Naive thymus-derived CD8-positive, alpha-beta T cell (primary cell): ENCODE data around the gene FAM120C. TPM values are rescaled to one million over a fixed set of nuclear protein-coding genes. Genes with fewer than 3 reads are reported as not detected.
A peak's percentile ranks its signal among the peaks of the same experiment; 100 is the strongest.

Experiments used
- ATAC-seq, 2 donors: fragments of 150-1000 bp; cut with Tn5 transposase in 1 of 2; sonication (Bioruptor Pico), chemical (Tn5 transposase) in 1 of 2; 1 replicate in 1 of 2; 2 replicates in 1 of 2; pipeline ENCODE4 v1.10.0; 2021; ENCODE audit warnings: mild to moderate bottlenecking in 2 of 2, moderate library complexity in 2 of 2
- POLR2A ChIA-PET: fragments of 350-600 bp; sonication (Branson Sonifier 250); formaldehyde crosslinking; loops from one replicate; lab custom pipeline; 2021; ENCODE audit warnings: antibody characterized with exemption; lab: Charles Lee
- DNase-seq, 10 donors: peaks; one replicate each; pipeline versions ENCODE4 v3.0.0 to v3.0.0-alpha.2; 2020 to 2022
- H3K27ac Mint-ChIP-seq, 10 donors: one replicate each; pipeline ENCODE4 v1.8.0; 2020 to 2022; ENCODE audit warnings: mild to moderate bottlenecking in 10 of 10, mixed read lengths in 10 of 10, moderate library complexity in 4 of 10, inconsistent platforms in 1 of 10
- H3K27me3 Mint-ChIP-seq, 5 donors: one replicate each; pipeline ENCODE4 v1.8.0; 2021 to 2022; ENCODE audit warnings: mixed read lengths in 5 of 5
- H3K36me3 Mint-ChIP-seq, 3 donors: one replicate each; pipeline ENCODE4 v1.8.0; 2020 to 2022; ENCODE audit warnings: mixed read lengths in 3 of 3, mild to moderate bottlenecking in 2 of 3, inconsistent platforms in 1 of 3
- H3K4me1 Mint-ChIP-seq, 4 donors: one replicate each; pipeline ENCODE4 v1.8.0; 2021 to 2022; ENCODE audit warnings: mixed read lengths in 4 of 4
- H3K4me3 Mint-ChIP-seq, 10 donors: one replicate each; pipeline ENCODE4 v1.8.0; 2020 to 2022; ENCODE audit warnings: mild to moderate bottlenecking in 10 of 10, mixed read lengths in 10 of 10, moderate library complexity in 6 of 10, inconsistent platforms in 1 of 10
- H3K9me3 Mint-ChIP-seq, 9 donors: one replicate each; pipeline ENCODE4 v1.8.0; 2020 to 2022; ENCODE audit warnings: mixed read lengths in 9 of 9, mild to moderate bottlenecking in 3 of 9, inconsistent platforms in 1 of 9, moderate library complexity in 1 of 9
- polyA plus RNA-seq, 3 donors: library from polyadenylated mRNA; unstranded; fragments of 300-500 nt; fragmentation: Illumina TruSeq; gene quantifications; one replicate each; pipeline ENCODE4 v1.2.3, GENCODE V29; 2021
- total RNA-seq, 8 experiments: library from RNA in 2 of 8; stranded (reverse) in 2 of 8; gene quantifications; one replicate each; pipeline ENCODE4 v1.2.3 and lab custom pipeline; 2021 to 2026

Gene FAM120C
- total and polyA plus RNA-seq, 5 experiments from 2014 or later, result 6.9 to 25.6 (median 8.1) TPM

- Mint-ChIP-seq H3K4me3 (peak overlapping the region in 7 of 10 donors; percentile 15 to 95 (median 91)), H3K27ac (peak overlapping the region; percentile 93 to 99 (median 97)), H3K27me3 (no peaks in the 10 kb centered on the region), H3K4me1 (peaks cover 4 to 19% (median 10%) of the 10 kb centered on the region in 4 donors), H3K36me3 (peaks cover 0 to 16% (median 0%) of the 10 kb centered on the region in 3 donors), H3K9me3 (no peaks in the 10 kb centered on the region)
- no peak for DNase-seq
- no peak for ATAC-seq
- POLR2A ChIA-PET, result interaction anchor here (0.6 to 3.9 kb wide), 3 partner anchors 17 to 594 kb away, joined by 4 to 47 read pairs (median 21); partner anchors contain the start of gene FAM120C
Measured at GRCh38 chrX:54045563-54046228, 137.4 kb downstream of the FAM120C start.

DNA sequence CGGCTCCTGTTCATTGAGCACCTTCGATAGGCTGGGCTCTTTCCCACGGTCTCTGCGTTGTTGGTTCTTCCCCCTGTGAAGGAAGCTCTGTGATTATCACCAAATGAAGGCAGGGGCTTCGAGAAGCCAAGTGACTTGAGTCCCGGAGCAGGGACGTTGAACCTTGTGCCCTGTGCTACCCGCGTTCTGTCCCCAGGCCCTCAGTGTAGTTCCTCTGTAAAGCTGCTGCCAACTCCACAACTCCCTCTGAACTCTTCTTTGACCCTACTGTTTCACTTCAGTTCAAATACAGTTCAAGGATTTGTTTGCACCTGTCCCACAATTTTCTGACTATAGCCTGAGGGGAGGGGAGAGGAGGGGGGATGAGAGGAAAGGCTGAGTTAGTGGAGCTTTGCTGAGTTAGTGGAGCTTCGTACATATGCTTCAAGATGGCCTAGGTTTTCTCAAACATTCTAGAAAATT, 138.1 kb downstream of the FAM120C start:
- H3K4me1 Mint-ChIP-seq, result peaks cover 4 to 21% (median 15%) of the 10 kb centered on the region in 4 donors
- no peaks in the 10 kb centered on the region for H3K9me3 Mint-ChIP-seq
- H3K27ac Mint-ChIP-seq, result peak overlapping the region; percentile 93 to 99 (median 97)
- H3K4me3 Mint-ChIP-seq, result peak overlapping the region; percentile 82 to 96 (median 92)
- DNase-seq (no peak), ATAC-seq (no peak)
- POLR2A ChIA-PET, result interaction anchor here (0.5 to 3.9 kb wide), 13 partner anchors 9 to 1444 kb away, joined by 3 to 47 read pairs (median 5); partner anchors contain the start of genes APEX2, FAM120C, GNL3L and MAGEH1
- H3K27me3 Mint-ChIP-seq, result no peaks in the 10 kb centered on the region
- H3K36me3 Mint-ChIP-seq, result peaks cover 0 to 22% (median 4%) of the 10 kb centered on the region in 3 donors

DNA sequence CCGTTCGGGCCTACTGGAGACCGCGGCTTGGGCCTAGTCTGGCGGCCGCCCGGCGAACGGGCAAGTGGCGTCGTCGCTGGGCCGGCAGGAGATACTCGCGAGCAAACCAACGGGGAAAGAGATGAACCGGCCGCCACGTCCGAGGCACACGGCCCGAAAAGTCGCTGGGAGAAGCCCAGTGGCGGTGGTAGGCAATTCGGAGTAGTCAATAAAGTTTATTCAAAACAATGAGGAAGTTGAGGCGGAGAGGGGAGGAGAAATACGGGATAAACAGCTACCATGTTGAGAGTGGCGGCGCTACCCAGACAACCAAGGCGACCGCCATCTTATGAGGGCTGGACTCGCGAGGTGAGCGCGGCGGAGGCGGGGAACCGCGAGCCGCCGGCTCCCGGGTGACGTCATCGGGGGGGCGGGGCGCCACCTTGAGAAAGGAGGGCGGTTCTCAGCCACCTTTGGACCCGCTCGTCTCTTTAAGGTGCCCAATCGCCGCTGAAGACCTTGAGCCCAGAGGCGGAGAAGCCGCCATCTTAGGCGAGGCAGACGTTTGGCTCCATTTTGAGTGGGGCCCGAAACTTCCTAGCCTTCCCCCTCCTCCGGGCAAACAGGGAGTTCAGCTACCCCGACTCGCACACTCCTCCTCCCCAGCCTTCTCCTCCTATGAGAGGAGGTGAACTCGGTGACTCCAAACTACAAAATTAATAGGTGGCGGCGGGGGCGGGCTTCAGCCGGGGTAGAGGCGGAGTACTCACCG, 138.8 kb downstream of the FAM120C start, which contains the start of gene PHF8:
TSS of gene PHF8 (minus strand) at position 348 of the 751 bp plus-strand sequence. CDS start 1,745 bp downstream, outside the sequence.
- H3K4me3 Mint-ChIP-seq, result peak within 1 kb of the TSS; percentile 88 to 96 (median 92)
- peaks cover 0 to 26% (median 4%) of the 10 kb centered on the region in 3 donors for H3K36me3 Mint-ChIP-seq
- POLR2A ChIA-PET, result interaction anchor here (0.5 to 3.9 kb wide), 16 partner anchors 9 to 1445 kb away, joined by 3 to 47 read pairs (median 4); partner anchors contain the start of genes APEX2, FAM120C, GNL3L and MAGEH1

GRCh38 chrX:54043541-54044125, 139.4 kb downstream of the FAM120C start:
- peak overlapping the region; percentile 93 to 99 (median 97) for H3K27ac Mint-ChIP-seq

More for the DNA sequence above, 138.8 kb downstream of the FAM120C start, which contains the start of gene PHF8:
- Mint-ChIP-seq H3K4me1 (peaks cover 4 to 21% (median 15%) of the 10 kb centered on the region in 4 donors), H3K27me3 (no peaks in the 10 kb centered on the region), H3K9me3 (no peaks in the 10 kb centered on the region), H3K27ac (peak within 1 kb of the TSS; percentile 93 to 99 (median 97))
- peak; percentile 81 to 83 for ATAC-seq
- peak; percentile 79 to 97 (median 94) for DNase-seq

DNA sequence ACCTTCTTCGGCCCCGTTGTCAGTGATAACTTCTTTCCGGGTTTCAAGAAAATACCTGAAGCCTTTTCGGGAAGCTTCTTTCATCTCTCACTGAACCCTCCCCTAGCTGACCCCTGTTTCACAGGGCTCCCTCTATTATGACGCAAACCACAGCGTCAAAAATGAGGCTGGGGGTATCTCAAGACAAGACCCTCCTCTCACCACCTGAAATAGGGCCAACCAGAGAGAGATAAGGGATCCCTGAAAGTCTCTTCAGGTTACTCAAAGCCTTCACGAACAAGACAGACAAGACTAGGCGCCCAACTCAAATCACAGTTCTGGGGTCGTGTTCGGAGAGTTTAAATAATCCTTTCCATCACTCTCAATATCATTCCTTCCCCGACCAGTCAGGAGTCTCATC, 140.0 kb downstream of the FAM120C start:
- peak in 3 of 10 donors; percentile 8 to 25 (median 16) for DNase-seq
- no peak for ATAC-seq
- Mint-ChIP-seq H3K4me3 (peak overlapping the region; percentile 88 to 96 (median 92)), H3K27me3 (no peaks in the 10 kb centered on the region), H3K27ac (peak overlapping the region; percentile 93 to 99 (median 97)), H3K36me3 (peaks cover 0 to 33% (median 4%) of the 10 kb centered on the region in 3 donors), H3K4me1 (peaks cover 4 to 21% (median 16%) of the 10 kb centered on the region in 4 donors), H3K9me3 (no peaks in the 10 kb centered on the region)
- POLR2A ChIA-PET, result interaction anchor here (0.5 to 3.9 kb wide), 8 partner anchors 140 to 1446 kb away, joined by 3 to 47 read pairs (median 4); partner anchors contain the start of genes APEX2, FAM120C, RIBC1 and SMC1A

More at GRCh38 chrX:54043541-54044125, 139.4 kb downstream of the FAM120C start:
- peak overlapping the region; percentile 88 to 96 (median 92) for H3K4me3 Mint-ChIP-seq
- POLR2A ChIA-PET, result interaction anchor here (0.6 to 3.9 kb wide), 14 partner anchors 8 to 1445 kb away, joined by 3 to 47 read pairs (median 5); partner anchors contain the start of genes APEX2, FAM120C, GNL3L and RIBC1
- no peaks in the 10 kb centered on the region for H3K9me3 Mint-ChIP-seq
- ATAC-seq (peak in 1 of 2 donors; percentile 19), DNase-seq (peak in 6 of 10 donors; percentile 7 to 43 (median 24))
- H3K27me3 Mint-ChIP-seq, result no peaks in the 10 kb centered on the region
- H3K36me3 Mint-ChIP-seq, result peaks cover 0 to 30% (median 4%) of the 10 kb centered on the region in 3 donors
- H3K4me1 Mint-ChIP-seq, result peaks cover 4 to 21% (median 16%) of the 10 kb centered on the region in 4 donors

DNA sequence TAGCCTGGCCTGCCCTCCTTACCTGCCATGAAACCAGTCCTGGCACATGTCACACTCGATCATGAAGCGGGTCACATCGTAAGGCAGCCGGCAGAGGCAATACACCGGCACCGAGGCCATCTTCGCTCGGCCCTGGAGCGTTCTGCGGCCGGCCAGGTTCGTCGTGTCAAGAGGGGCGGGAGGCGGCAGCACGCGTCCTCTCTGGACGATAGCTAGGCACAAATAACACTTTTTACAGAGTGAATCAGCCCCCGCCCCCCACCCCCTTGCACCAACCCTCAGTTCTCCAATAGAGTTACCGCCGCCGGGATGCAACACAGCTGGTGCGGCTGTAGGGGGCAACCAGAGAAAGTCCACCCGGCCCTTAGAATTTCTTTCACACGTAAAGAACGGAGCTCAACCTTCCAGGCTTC, 140.4 kb downstream of the FAM120C start:
- peak in 9 of 10 donors; percentile 9 to 68 (median 22) for DNase-seq
- ATAC-seq, result no peak
- no peaks in the 10 kb centered on the region for H3K27me3 Mint-ChIP-seq
- POLR2A ChIA-PET, result interaction anchor here (0.5 to 3.9 kb wide), 7 partner anchors 140 to 1446 kb away, joined by 3 to 47 read pairs (median 5); partner anchors contain the start of genes APEX2, FAM120C and USP51
- H3K27ac Mint-ChIP-seq, result peak overlapping the region; percentile 93 to 99 (median 97)
- H3K4me3 Mint-ChIP-seq, result peak overlapping the region; percentile 88 to 96 (median 92)
- H3K36me3 Mint-ChIP-seq, result peaks cover 0 to 37% (median 4%) of the 10 kb centered on the region in 3 donors
- no peaks in the 10 kb centered on the region for H3K9me3 Mint-ChIP-seq
- H3K4me1 Mint-ChIP-seq, result peaks cover 4 to 24% (median 17%) of the 10 kb centered on the region in 4 donors

DNA sequence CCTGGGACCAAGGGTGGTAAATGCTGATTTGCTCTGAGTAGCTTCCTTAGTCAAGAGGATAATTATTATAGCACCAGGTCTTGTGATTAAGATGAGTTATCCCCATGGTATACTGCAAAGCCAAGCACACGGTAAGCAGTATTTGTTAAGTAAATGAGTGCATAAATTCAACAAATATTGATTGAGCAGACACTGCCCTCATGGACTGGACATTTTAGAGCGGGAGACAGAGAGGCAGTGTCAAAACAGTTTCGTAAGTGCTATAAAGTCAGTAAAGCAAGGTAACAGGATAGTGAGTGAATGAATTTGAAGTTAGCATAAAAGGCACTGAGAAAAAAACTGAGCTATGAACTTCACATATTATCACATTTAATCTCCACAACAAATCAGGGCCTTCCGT, 152.7 kb downstream of the FAM120C start:
- peaks cover 0 to 2% (median 0%) of the 10 kb centered on the region in 9 donors for H3K9me3 Mint-ChIP-seq
- no peak overlapping the region for H3K4me3 Mint-ChIP-seq
- no peak for ATAC-seq
- H3K36me3 Mint-ChIP-seq, result peaks cover 0 to 90% (median 6%) of the 10 kb centered on the region in 3 donors
- no peaks in the 10 kb centered on the region for H3K27me3 Mint-ChIP-seq
- DNase-seq, result no peak
- H3K4me1 Mint-ChIP-seq, result peaks cover 9 to 46% (median 33%) of the 10 kb centered on the region in 4 donors
- H3K27ac Mint-ChIP-seq, result no peak overlapping the region
- POLR2A ChIA-PET, result no interaction called here

DNA sequence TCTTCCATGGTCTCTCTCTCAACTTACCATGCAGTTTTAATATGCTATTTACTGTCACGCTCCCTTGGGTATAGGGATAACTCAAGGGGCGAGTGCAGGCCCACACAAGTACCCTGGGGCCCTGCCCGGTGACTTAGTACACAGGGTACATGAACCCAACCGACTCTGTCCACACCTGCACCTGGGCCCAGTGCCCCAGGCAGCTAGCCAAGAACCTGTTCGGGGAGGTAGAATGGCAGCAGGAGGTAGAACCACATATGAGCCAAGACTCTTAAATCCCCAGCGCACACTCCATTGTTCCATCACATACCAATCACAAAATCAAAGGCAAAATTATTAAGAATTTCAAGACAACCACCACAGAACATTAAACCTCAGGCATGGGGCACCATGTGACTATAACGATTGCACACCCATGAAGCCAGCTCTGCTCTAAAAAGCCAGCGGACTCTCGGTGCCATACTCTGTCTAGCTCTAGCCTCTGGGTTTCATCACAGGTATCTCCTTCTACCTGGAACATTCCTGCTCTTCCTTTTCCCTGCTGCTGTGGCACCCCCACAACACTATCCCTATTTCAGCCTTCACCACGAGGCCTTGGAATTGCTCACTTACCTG, 153.4 kb downstream of the FAM120C start:
- Mint-ChIP-seq H3K4me3 (no peak overlapping the region), H3K27me3 (no peaks in the 10 kb centered on the region), H3K4me1 (peaks cover 9 to 47% (median 34%) of the 10 kb centered on the region in 4 donors), H3K27ac (peak overlapping the region in 3 of 10 donors; percentile 38 to 88 (median 76)), H3K36me3 (peaks cover 0 to 85% (median 6%) of the 10 kb centered on the region in 3 donors), H3K9me3 (peaks cover 0 to 2% (median 0%) of the 10 kb centered on the region in 9 donors)
- POLR2A ChIA-PET, result no interaction called here
- no peak for ATAC-seq
- no peak for DNase-seq

- no peak for ATAC-seq
- H3K36me3 Mint-ChIP-seq, result peaks cover 0 to 71% (median 6%) of the 10 kb centered on the region in 3 donors
Measured at GRCh38 chrX:54024350-54024749, 158.7 kb downstream of the FAM120C start.

More at GRCh38 chrX:54024350-54024749, 158.7 kb downstream of the FAM120C start:
- Mint-ChIP-seq H3K4me3 (no peak overlapping the region), H3K27me3 (no peaks in the 10 kb centered on the region), H3K4me1 (peaks cover 5 to 28% (median 25%) of the 10 kb centered on the region in 4 donors), H3K9me3 (peaks cover 0 to 2% (median 0%) of the 10 kb centered on the region in 9 donors), H3K27ac (peak overlapping the region in 2 of 10 donors; percentile 32 to 70)
- POLR2A ChIA-PET, result interaction anchor here (0.6 kb wide), 1 partner anchor 20 kb away, joined by 4 read pairs; no protein-coding TSS in a partner anchor
- DNase-seq, result no peak
